SK-N-SH (cell line): ENCODE data around the gene PXMP4.

Experiments
- ELF1 ChIP-seq: IDR thresholded peaks from 2 replicates; pipeline ENCODE4 v1.4.0; 2012
- EP300 ChIP-seq, 2 experiments: IDR thresholded peaks; 2 replicates each; pipeline versions ENCODE4 v1.4.0 to v1.6.1; 2012; ENCODE audit warnings: borderline replicate concordance in 1 of 2, low read depth in 1 of 2, low read length in 1 of 2
- GABPA ChIP-seq: IDR thresholded peaks from 2 replicates; pipeline ENCODE4 v1.4.0; 2012; ENCODE audit warnings: low read depth, mild to moderate bottlenecking
- JUND ChIP-seq: IDR thresholded peaks from 2 replicates; pipeline ENCODE4 v1.4.0; 2012
- NFIC ChIP-seq: IDR thresholded peaks from 2 replicates; pipeline ENCODE4 v1.4.0; 2012; ENCODE audit warnings: borderline replicate concordance
- NRF1 ChIP-seq: IDR thresholded peaks from 2 replicates; pipeline ENCODE4 v1.6.1; 2012; ENCODE audit warnings: low read depth, mild to moderate bottlenecking, low read length
- POLR2AphosphoS5 ChIP-seq: IDR thresholded peaks from 2 replicates; pipeline ENCODE4 v1.6.1; 2012; ENCODE audit warnings: low read depth, low read length
- RXRA ChIP-seq: IDR thresholded peaks from 2 replicates; pipeline ENCODE4 v1.4.0; 2012; ENCODE audit warnings: low read depth, mild to moderate bottlenecking, borderline replicate concordance
- SIN3A ChIP-seq: IDR thresholded peaks from 2 replicates; pipeline ENCODE4 v1.6.1; 2012; ENCODE audit warnings: low read depth, mild to moderate bottlenecking, low read length, moderate library complexity, borderline replicate concordance
- TEAD4 ChIP-seq: IDR thresholded peaks from 2 replicates; pipeline ENCODE4 v1.4.0; 2012; ENCODE audit warnings: mild to moderate bottlenecking, borderline replicate concordance; ENCODE audit not compliant: insufficient read depth
- TF ChIP-seq, protein P1 (sequence below): fragments of 200-600 bp; sonication (generic); IDR thresholded peaks from 2 replicates; pipeline ENCODE4 v1.6.1; 2017; ENCODE audit warnings: antibody characterized with exemption, mild to moderate bottlenecking, moderate library complexity
- TF ChIP-seq, protein P2 (sequence below): IDR thresholded peaks from 2 replicates; pipeline ENCODE4 v1.4.0; 2012; ENCODE audit warnings: low read depth, borderline replicate concordance
- TF ChIP-seq, protein P3 (sequence below): fragments of 150-350 bp; IDR thresholded peaks from 2 replicates; pipeline ENCODE4 v1.6.1; 2017; ENCODE audit warnings: antibody characterized with exemption, low read length, low read depth, borderline replicate concordance

DNA sequence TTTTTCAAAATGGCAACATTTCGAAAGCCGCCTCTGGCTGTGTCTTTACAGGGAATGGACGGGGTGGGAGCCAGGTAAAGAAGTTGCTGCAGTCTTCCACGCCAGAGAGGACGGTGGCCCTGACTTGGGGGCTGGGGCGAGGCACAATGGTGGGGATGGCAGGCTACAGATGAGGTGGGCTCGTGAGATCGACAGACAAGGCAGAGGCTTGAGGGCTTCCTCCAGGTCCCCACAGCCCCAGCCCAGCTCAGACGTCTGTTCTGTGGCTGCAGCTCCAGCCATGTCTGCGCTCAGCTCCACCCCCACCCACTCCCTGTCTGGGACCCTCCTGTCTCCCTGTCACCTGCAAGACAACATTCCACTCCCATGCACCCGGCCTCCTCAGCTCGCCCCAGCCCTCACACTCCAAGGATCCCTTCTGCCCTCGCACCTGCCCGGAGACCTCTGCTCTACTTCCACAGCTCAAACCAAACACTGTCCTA, 65.4 kb downstream of the PXMP4 start:
- TF ChIP-seq NFIC (no peak), NRF1 (no peak), POLR2AphosphoS5 (no peak), TEAD4 (no peak), EP300 (IDR thresholded peaks at IDR 0.05; ENCODE audit: borderline replicate concordance in 1 of 2, low read depth in 1 of 2, low read length in 1 of 2) (no peak), JUND (no peak), ELF1 (no peak), RXRA (no peak), GABPA (no peak), SIN3A (no peak)
- TF ChIP-seq, protein P1, sequence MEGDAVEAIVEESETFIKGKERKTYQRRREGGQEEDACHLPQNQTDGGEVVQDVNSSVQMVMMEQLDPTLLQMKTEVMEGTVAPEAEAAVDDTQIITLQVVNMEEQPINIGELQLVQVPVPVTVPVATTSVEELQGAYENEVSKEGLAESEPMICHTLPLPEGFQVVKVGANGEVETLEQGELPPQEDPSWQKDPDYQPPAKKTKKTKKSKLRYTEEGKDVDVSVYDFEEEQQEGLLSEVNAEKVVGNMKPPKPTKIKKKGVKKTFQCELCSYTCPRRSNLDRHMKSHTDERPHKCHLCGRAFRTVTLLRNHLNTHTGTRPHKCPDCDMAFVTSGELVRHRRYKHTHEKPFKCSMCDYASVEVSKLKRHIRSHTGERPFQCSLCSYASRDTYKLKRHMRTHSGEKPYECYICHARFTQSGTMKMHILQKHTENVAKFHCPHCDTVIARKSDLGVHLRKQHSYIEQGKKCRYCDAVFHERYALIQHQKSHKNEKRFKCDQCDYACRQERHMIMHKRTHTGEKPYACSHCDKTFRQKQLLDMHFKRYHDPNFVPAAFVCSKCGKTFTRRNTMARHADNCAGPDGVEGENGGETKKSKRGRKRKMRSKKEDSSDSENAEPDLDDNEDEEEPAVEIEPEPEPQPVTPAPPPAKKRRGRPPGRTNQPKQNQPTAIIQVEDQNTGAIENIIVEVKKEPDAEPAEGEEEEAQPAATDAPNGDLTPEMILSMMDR, result no peak
- TF ChIP-seq, protein P2, sequence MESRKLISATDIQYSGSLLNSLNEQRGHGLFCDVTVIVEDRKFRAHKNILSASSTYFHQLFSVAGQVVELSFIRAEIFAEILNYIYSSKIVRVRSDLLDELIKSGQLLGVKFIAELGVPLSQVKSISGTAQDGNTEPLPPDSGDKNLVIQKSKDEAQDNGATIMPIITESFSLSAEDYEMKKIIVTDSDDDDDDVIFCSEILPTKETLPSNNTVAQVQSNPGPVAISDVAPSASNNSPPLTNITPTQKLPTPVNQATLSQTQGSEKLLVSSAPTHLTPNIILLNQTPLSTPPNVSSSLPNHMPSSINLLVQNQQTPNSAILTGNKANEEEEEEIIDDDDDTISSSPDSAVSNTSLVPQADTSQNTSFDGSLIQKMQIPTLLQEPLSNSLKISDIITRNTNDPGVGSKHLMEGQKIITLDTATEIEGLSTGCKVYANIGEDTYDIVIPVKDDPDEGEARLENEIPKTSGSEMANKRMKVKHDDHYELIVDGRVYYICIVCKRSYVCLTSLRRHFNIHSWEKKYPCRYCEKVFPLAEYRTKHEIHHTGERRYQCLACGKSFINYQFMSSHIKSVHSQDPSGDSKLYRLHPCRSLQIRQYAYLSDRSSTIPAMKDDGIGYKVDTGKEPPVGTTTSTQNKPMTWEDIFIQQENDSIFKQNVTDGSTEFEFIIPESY, result no peak
- TF ChIP-seq, protein P3, sequence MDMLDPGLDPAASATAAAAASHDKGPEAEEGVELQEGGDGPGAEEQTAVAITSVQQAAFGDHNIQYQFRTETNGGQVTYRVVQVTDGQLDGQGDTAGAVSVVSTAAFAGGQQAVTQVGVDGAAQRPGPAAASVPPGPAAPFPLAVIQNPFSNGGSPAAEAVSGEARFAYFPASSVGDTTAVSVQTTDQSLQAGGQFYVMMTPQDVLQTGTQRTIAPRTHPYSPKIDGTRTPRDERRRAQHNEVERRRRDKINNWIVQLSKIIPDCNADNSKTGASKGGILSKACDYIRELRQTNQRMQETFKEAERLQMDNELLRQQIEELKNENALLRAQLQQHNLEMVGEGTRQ, result no peak
